Keratinocyte (primary cell): ENCODE results near the gene SLC5A7.

Experiments used
- EZH2 ChIP-seq: IDR thresholded peaks from one replicate; pipeline ENCODE4 v1.6.1; 2012; ENCODE audit warnings: inconsistent platforms, mild to moderate bottlenecking, low read length, moderate library complexity
- TF ChIP-seq, protein P1 (sequence below), 3 experiments: IDR thresholded peaks in 1 of 3; conservative IDR thresholded peaks in 1 of 3; optimal IDR thresholded peaks in 1 of 3; 2 replicates in 2 of 3; 3 replicates in 1 of 3; pipeline versions ENCODE3 to v1.5.1; 2011; ENCODE audit warnings: low read length in 3 of 3, mild to moderate bottlenecking in 3 of 3, moderate library complexity in 2 of 3, control low read depth in 1 of 3, inconsistent platforms in 1 of 3; ENCODE audit not compliant: insufficient read depth in 2 of 3; ENCODE audit errors: extremely low read depth in 1 of 3

DNA sequence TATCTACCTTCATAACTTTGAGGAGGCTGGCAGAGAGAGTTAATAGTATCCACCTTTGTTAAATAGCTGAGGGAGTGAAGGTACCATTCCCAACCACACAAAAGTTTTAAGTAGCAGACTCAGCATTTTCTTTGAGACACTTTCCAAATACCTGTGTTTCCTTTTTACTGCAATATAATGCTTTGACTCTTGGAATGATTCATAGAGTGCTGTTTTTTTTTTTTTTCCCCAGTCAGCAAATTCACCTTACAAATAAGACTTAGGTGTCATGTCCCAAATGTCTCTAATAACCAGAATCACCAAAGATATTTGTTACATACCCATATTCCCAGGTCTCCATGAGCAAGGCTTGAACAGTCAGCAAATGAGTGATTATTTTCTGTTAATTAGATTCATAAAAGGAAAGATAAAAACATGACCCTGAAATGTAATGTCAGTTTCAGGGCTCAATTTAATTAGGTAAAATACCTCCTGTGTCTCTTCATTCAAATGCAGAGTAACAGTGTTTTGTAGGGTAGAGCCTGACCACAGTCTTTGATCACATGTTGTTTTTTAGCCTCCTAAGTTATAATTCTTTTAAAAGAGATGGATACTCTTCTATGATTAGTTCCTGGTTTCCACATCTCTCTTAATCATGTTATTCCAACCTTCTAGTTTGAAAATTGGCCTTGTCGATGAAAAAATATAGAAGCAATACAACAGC is 39.9 kb downstream of the SLC5A7 start:
- TF ChIP-seq, protein P1, sequence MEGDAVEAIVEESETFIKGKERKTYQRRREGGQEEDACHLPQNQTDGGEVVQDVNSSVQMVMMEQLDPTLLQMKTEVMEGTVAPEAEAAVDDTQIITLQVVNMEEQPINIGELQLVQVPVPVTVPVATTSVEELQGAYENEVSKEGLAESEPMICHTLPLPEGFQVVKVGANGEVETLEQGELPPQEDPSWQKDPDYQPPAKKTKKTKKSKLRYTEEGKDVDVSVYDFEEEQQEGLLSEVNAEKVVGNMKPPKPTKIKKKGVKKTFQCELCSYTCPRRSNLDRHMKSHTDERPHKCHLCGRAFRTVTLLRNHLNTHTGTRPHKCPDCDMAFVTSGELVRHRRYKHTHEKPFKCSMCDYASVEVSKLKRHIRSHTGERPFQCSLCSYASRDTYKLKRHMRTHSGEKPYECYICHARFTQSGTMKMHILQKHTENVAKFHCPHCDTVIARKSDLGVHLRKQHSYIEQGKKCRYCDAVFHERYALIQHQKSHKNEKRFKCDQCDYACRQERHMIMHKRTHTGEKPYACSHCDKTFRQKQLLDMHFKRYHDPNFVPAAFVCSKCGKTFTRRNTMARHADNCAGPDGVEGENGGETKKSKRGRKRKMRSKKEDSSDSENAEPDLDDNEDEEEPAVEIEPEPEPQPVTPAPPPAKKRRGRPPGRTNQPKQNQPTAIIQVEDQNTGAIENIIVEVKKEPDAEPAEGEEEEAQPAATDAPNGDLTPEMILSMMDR (optimal IDR thresholded peaks at IDR 0.05 in 1 of 3, IDR thresholded peaks at IDR 0.05 in 1 of 3, conservative IDR thresholded peaks at IDR 0.05 in 1 of 3; ENCODE audit: extremely low read depth in 1 of 3, insufficient read depth in 2 of 3, low read length in 3 of 3) = no peak
- no peak for TF ChIP-seq EZH2
